Frontal cortex (tissue), 4 donors: ENCODE results near the gene OXER1. TPM values are rescaled to one million over a fixed set of nuclear protein-coding genes. Genes with fewer than 3 reads are reported as not detected.

Experiments used
- DNase-seq, 2 donors: peaks; one replicate each; pipeline ENCODE4 v3.0.0; 2012; ENCODE audit warnings: low spot score in 2 of 2
- FAIRE-seq: peaks from 2 replicates; lab custom pipeline; 2012; peaks lifted over from hg19 to GRCh38; lab: Jason Lieb, UNC
- total RNA-seq: library from RNA; depleted of rRNA; stranded (reverse); fragments of >200 nt; gene quantifications from one replicate; pipeline ENCODE4 v1.2.3, GENCODE V29; 2014
- donor health status: control.
- donor health status: control.
- donor health status: control.

The OXER1 gene
- total RNA-seq, 1 donor from 2014 or later: not detected

- FAIRE-seq: no peak
- no peak for DNase-seq
Observed at GRCh38 chr2:42795275-42795674, 31.3 kb upstream of the OXER1 start.

DNA sequence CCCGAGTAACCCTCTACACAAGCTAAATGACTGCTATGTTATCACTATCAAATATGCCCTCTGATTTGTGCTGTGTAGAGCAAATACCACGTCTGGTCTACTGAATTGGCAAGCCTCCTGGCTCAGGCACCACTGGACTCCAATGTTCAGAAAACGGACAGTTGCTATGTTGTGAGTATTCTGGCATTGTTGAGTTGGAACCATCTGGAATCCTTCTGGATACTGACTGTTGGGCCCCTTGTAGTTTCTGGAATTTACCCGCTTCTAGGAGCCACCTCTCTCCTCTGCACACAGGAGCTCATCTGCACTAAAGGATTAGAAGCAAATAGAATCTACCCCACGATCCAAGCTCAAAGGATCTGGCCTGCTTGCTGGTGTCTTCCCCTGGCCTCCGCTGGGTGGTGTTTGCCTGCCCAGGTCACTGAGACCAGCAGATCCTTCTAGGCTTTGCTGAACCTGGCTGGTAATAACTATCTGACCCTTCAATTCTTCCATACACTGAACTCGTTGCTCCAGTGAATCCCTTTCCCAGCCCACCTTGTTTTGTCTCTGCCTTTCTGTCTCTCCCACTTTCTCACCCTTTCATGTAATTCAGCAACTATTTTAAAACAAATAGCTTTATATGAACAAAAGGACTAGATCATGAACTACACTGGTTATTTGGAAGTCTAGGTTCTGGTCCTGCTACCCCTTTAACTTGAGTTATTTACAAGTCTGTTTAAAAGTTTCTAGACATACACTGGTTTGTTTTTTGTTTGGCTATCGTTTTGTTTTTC lies 30.5 kb upstream of the OXER1 start:
- no peak for DNase-seq
- FAIRE-seq: no peak

DNA sequence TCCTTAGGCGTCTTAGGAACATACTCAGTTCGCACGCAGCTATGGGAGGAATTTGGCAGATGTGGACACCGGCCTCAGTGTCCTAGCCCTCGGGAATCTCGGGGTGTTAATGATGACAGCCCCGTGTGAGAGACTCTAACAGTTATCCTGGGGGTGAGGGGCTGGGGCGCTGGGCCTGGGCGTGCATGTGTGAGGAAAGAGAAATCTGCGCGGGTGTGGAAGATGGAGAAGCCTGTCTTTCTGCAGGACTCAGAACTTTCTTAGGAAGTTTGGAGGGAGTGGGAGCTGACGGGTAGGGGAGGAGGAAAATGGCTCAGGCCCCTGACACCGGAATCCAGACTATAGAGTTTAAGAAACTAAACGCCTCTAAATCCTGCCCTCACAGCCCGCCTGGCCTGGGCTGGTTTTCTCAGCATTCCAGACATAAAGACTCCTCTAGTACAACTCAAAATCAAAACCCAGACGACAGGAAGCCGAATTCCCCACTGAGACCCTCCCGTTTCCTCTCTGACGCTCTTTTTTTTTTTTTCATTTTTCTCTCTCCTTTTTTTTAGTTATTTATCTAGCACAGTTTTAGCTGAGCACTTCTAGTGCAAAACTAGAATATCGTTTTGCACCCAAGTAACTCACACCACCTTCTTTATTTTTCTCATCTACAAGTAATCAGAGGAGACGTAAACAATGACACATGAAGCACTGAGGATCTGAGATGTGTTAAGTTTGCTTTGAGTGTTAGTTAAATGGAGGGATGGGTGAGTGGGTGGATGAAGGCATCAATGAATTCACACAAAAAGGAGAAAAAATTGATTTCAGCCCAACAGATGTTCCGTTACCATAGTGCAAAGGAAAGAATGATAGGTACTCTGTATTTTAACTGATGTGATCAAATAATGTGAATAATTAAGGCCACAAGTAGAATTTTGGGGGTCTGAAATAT lies 29.7 kb upstream of the OXER1 start:
- no peak for FAIRE-seq
- DNase-seq: peak in 1 of 2 donors; percentile 42

DNA sequence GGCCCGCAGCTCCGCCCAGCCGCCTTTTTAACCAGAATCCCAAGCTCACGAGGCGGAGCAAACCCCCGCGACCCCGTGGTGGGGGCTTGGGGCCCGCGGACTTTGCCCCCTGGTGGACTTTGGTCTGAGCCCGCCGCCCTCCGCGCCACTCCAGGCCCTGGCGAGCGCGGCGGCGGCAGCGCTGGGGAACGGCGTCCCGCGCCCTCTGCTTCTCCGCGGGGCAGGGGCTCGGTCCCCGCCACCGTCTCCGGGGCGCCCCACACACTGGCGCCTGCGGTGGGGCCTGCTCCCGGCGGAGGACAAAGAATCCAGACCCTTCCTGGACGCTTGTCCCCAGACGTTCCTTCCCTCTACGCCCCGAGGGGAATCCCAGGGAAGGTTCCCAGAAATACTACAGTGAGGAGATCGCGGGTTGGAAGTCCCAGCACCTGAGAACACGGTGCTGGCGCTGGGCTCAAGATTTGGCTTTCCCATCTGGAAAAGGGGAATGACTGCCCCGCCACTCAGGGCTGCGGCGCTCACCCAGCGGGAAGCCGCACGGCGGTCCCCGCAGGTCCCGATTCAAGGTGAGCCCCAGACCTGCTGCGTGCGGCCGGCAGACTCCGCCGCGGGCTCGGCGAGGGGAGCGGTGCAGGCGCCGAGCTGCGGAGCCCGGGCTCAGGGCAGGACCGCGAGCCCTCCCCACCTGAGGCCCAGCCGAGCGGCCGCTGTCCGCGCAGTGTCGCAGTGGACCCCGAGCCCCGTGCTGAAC lies 28.8 kb upstream of the OXER1 start, which contains the start of gene HAAO:
Gene HAAO (minus strand): TSS at position 1 of the 751 bp plus-strand sequence. CDS start 47 bp downstream, outside the sequence.
- FAIRE-seq (no peak), DNase-seq (peak; percentile 51)

- DNase-seq (no peak), FAIRE-seq (no peak)
Observed at GRCh38 chr2:42792087-42792582, 28.2 kb upstream of the OXER1 start.

GRCh38 chr2:42791606-42792005 lies 27.7 kb upstream of the OXER1 start:
- DNase-seq (no peak), FAIRE-seq (no peak)

- no peak for DNase-seq
- FAIRE-seq: no peak
Observed at GRCh38 chr2:42789751-42790150, 25.8 kb upstream of the OXER1 start.

GRCh38 chr2:42788882-42789281 lies 24.9 kb upstream of the OXER1 start:
- FAIRE-seq: no peak
- no peak for DNase-seq

GRCh38 chr2:42788478-42788793 lies 24.5 kb upstream of the OXER1 start:
- FAIRE-seq (no peak), DNase-seq (no peak)

DNA sequence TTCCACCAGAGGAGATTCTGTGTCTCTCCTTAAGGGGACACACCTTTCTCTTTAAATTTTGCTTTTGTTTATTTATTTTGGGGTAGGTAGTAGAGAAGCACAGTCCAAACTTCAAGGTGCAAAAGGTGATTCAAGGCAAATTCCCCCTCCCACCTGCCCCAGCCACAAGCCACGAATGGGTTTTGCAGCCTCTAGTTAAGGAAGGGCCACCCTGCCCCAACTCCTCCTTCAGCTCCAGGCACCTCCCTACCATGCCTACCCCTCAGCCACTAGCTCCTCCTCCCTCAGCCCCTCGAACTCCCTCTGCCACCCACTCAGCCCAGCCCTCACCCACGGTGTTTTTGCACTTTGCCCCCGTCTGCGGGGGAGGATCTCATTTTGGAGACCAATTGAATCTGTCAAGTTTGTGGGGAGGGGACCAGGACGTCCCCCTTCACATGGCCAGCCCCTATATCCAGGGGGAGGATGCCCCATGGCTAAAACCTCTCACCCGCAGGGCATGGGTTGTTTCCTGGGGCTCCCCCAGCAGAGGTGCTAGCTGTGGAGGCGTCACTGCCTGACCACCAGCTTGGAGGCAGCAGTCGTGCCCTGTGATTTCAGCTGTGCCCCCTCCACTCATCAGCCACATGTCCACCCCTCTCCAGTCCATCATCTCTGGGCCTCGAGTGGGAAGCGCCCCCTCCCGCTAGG lies 24.0 kb upstream of the OXER1 start:
- DNase-seq (no peak), FAIRE-seq (no peak)

- DNase-seq (no peak), FAIRE-seq (no peak)
Observed at GRCh38 chr2:42787424-42787787, 23.5 kb upstream of the OXER1 start.

DNA sequence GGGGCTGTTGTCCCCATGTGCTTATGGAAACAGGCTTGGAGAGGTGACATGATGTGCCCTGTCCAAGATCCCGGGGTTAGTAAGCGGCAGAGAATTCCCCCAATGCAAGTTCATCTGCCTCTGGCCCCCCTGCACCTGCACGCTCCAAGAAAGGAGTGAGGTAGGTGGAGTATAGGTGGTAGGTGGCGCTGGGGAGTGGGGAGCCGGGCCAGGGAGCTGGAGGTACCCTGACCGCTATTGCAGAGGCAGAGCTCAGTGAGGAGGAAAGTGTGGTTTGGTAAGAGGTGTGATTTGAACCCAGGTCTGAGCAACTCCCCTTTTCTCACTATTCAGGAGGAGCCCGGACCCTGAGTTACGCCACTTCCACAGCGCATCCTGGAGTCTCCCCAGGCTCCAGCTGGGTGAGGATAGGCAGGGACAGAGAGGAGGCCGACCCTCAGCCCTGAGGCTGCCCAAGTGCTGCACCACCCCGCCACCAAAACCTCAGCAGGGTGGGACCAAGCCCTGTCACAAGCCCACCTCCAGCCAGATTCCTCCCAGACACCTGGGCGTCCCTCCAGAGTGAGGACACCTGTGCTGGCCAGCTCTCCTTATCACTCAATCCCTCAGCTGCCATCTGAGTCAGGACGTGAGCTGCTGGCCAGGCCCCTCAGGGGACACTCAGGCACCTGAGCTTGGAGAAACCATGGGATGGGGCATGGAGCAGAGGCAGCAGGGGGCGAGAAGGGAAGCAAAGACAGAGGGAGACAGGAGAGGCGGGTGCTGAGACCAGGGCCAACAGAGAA lies 22.8 kb upstream of the OXER1 start:
- FAIRE-seq: no peak
- DNase-seq: no peak

GRCh38 chr2:42784204-42784880 lies 20.4 kb upstream of the OXER1 start:
- no peak for FAIRE-seq
- no peak for DNase-seq

DNA sequence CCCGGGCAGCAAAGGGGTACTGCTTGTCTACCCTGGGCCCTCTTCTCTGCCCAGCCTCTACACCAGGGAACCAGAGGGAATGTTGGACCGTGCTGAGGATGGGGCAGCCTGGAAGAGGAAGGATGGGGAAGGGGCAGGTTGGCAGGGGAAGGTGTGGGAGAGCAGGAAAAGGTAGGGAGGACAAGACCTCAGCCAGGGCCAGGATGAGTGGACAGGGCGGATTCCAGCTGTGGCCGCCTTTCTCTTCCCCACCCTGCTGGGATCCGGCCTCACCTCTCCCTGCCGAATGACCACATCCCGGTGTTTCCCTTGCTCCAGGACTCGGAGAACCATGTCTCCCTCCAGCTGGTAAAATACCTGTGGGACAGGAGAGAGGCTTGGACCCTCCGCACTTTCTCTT lies 19.6 kb upstream of the OXER1 start:
- FAIRE-seq (no peak), DNase-seq (no peak)

- DNase-seq (no peak), FAIRE-seq (no peak)
Observed at GRCh38 chr2:42781181-42781580, 17.2 kb upstream of the OXER1 start.

GRCh38 chr2:42777883-42778805 lies 14.2 kb upstream of the OXER1 start:
- FAIRE-seq: no peak
- DNase-seq: no peak

- DNase-seq (no peak), FAIRE-seq (no peak)
Observed at GRCh38 chr2:42775810-42776209, 11.9 kb upstream of the OXER1 start.
